Breast epithelium (tissue), 3 donors: ENCODE results near the gene TACR2.

Experiments used
- POLR2A ChIP-seq: fragments of 450-650 bp; IDR thresholded peaks from one replicate; pipeline ENCODE4 v1.6.1; 2016; ENCODE audit warnings: antibody characterized with exemption, mild to moderate bottlenecking, moderate library complexity
- POLR2AphosphoS5 ChIP-seq, 3 donors: sonication (generic); formaldehyde crosslinking; IDR thresholded peaks; one replicate each; pipeline ENCODE4 v1.6.1; 2017; ENCODE audit warnings: antibody characterized with exemption in 3 of 3

- TF ChIP-seq POLR2A (no peak), POLR2AphosphoS5 (IDR thresholded peaks at IDR 0.05) (no peak)
These were observed 4.4 kb downstream of the TACR2 start for GRCh38 chr10:69412232-69412790.
